ENCODE data around the gene KCNQ1. TPM values are rescaled to one million over a fixed set of nuclear protein-coding genes. Genes with fewer than 3 reads are reported as not detected.

KCNQ1 gene
- total and polyA plus RNA-seq, 2 experiments from 2014 or later = not detected

GRCh38 chr11:2694995-2695939 lies 250.5 kb downstream of the KCNQ1 start:
- H3K27me3 ChIP-seq (replicated peaks; ENCODE audit: insufficient read depth) = no peaks in the 10 kb centered on the region
- H3K27ac ChIP-seq = no peak overlapping the region
- H3K9me2 ChIP-seq (ENCODE audit: insufficient read depth) = no peaks in the 10 kb centered on the region
- H4K20me1 ChIP-seq (ENCODE audit: insufficient read depth) = peaks cover 40% of the 10 kb centered on the region
- no peak overlapping the region for H3K9ac ChIP-seq
- peaks cover 95% of the 10 kb centered on the region for H3K79me2 ChIP-seq (ENCODE audit: insufficient read depth)
- H3K9me3 ChIP-seq (ENCODE audit: low read depth) = no peaks in the 10 kb centered on the region
- H3F3A ChIP-seq (ENCODE audit: insufficient read depth) = no peaks in the 10 kb centered on the region
- H3K4me3 ChIP-seq = no peak overlapping the region
- DNase-seq = no peak
- H2AFZ ChIP-seq = no peak overlapping the region
- no peaks in the 10 kb centered on the region for H3K36me3 ChIP-seq (ENCODE audit: low read depth)
- in situ Hi-C loops (cut with MboI) = no loop called here
- no peak for TF ChIP-seq EZH2 (IDR thresholded peaks at IDR 0.05; ENCODE audit: insufficient read depth, poor library complexity, severe bottlenecking)
- no peak for TF ChIP-seq EZH2phosphoT487 (IDR thresholded peaks at IDR 0.05; ENCODE audit: insufficient read depth, low read depth)
- WGBS, 2 experiments (ENCODE audit: low coverage in 1 of 2, low lambda C conversion rate in 2 of 2, missing lambda C conversion rate in 2 of 2) = 67 to 68% methylated on average over 9 of the region's 9 CpGs
- H3K4me1 ChIP-seq (ENCODE audit: insufficient read depth) = peaks cover 19% of the 10 kb centered on the region
- H3K4me2 ChIP-seq (ENCODE audit: unreplicated experiment) = no peak overlapping the region

GRCh38 chr11:2696455-2696854 lies 251.6 kb downstream of the KCNQ1 start:
- peaks cover 22% of the 10 kb centered on the region for H3K4me1 ChIP-seq (ENCODE audit: insufficient read depth)
- no peak overlapping the region for H3K27ac ChIP-seq
- no peaks in the 10 kb centered on the region for H3K9me3 ChIP-seq (ENCODE audit: low read depth)
- no peaks in the 10 kb centered on the region for H3K27me3 ChIP-seq (replicated peaks; ENCODE audit: insufficient read depth)
- H3F3A ChIP-seq (ENCODE audit: insufficient read depth) = no peaks in the 10 kb centered on the region
- TF ChIP-seq EZH2phosphoT487 (IDR thresholded peaks at IDR 0.05; ENCODE audit: insufficient read depth, low read depth) (no peak), EZH2 (IDR thresholded peaks at IDR 0.05; ENCODE audit: insufficient read depth, poor library complexity, severe bottlenecking) (no peak)
- peaks cover 83% of the 10 kb centered on the region for H3K79me2 ChIP-seq (ENCODE audit: insufficient read depth)
- 57 to 67% methylated on average over 5 of the region's 5 CpGs for WGBS, 2 experiments (ENCODE audit: low coverage in 1 of 2, low lambda C conversion rate in 2 of 2, missing lambda C conversion rate in 2 of 2)
- in situ Hi-C loops (cut with MboI) = no loop called here
- peak; percentile 12 for DNase-seq
- H2AFZ ChIP-seq = no peak overlapping the region
- H3K9ac ChIP-seq = no peak overlapping the region
- H3K36me3 ChIP-seq (ENCODE audit: low read depth) = no peaks in the 10 kb centered on the region
- H4K20me1 ChIP-seq (ENCODE audit: insufficient read depth) = peaks cover 40% of the 10 kb centered on the region
- H3K9me2 ChIP-seq (ENCODE audit: insufficient read depth) = no peaks in the 10 kb centered on the region
- peak overlapping the region; percentile 95 for H3K4me3 ChIP-seq
- peak overlapping the region; percentile 85 for H3K4me2 ChIP-seq (ENCODE audit: unreplicated experiment)

DNA sequence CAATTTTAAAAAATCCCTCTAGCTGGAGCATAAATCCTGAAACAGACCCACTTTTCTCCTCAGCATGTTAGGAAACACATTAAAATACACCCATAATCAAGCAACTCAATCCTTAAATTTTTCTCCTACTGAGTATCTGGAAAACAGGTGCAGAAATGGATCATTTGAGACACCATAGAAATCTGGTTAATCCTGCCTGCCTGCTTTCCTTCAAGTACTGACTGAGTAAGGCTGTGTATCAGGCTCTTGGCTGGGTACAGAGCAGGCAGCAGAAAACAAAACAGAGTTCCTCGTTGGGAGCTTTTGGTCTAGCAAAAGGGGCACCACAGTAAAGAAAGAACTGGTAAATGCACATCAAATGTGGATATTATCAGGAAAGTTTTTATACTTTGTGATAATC lies 253.1 kb downstream of the KCNQ1 start:
- no peaks in the 10 kb centered on the region for H3F3A ChIP-seq (ENCODE audit: insufficient read depth)
- H3K9me3 ChIP-seq (ENCODE audit: low read depth) = no peaks in the 10 kb centered on the region
- peak overlapping the region; percentile 95 for H3K4me3 ChIP-seq
- peaks cover 34% of the 10 kb centered on the region; the same call in 1 of the 2 replicates for H4K20me1 ChIP-seq (ENCODE audit: insufficient read depth)
- no peaks in the 10 kb centered on the region for H3K9me2 ChIP-seq (ENCODE audit: insufficient read depth)
- H3K9ac ChIP-seq = peak overlapping the region; percentile 99
- H3K36me3 ChIP-seq (ENCODE audit: low read depth) = no peaks in the 10 kb centered on the region
- TF ChIP-seq EZH2 (IDR thresholded peaks at IDR 0.05; ENCODE audit: insufficient read depth, poor library complexity, severe bottlenecking) (no peak), EZH2phosphoT487 (IDR thresholded peaks at IDR 0.05; ENCODE audit: insufficient read depth, low read depth) (no peak)
- peaks cover 69% of the 10 kb centered on the region for H3K79me2 ChIP-seq (ENCODE audit: insufficient read depth)
- no peak overlapping the region for H2AFZ ChIP-seq
- peak; percentile 35 for DNase-seq
- peaks cover 22% of the 10 kb centered on the region for H3K4me1 ChIP-seq (ENCODE audit: insufficient read depth)
- no peak overlapping the region for H3K27ac ChIP-seq
- in situ Hi-C loops (cut with MboI) = no loop called here
- H3K4me2 ChIP-seq (ENCODE audit: unreplicated experiment) = peak overlapping the region; percentile 85
- H3K27me3 ChIP-seq (replicated peaks; ENCODE audit: insufficient read depth) = no peaks in the 10 kb centered on the region
- 36 to 37% methylated on average over 1 of the region's 1 CpG for WGBS, 2 experiments (ENCODE audit: low coverage in 1 of 2, low lambda C conversion rate in 2 of 2, missing lambda C conversion rate in 2 of 2)

GRCh38 chr11:2698386-2699184 lies 253.8 kb downstream of the KCNQ1 start:
- peak; percentile 58 for DNase-seq
- Histone ChIP-seq H4K20me1 (ENCODE audit: insufficient read depth) (peaks cover 27% of the 10 kb centered on the region; the same call in 1 of the 2 replicates), H3K9me2 (ENCODE audit: insufficient read depth) (no peaks in the 10 kb centered on the region), H3K27ac (no peak overlapping the region; the same call in 1 of the 2 replicates), H3K4me3 (peak overlapping the region; percentile 95), H3K79me2 (ENCODE audit: insufficient read depth) (peaks cover 61% of the 10 kb centered on the region), H3K36me3 (ENCODE audit: low read depth) (no peaks in the 10 kb centered on the region), H3K9ac (peak overlapping the region; percentile 99), H3K27me3 (replicated peaks; ENCODE audit: insufficient read depth) (no peaks in the 10 kb centered on the region), H3K4me1 (ENCODE audit: insufficient read depth) (peaks cover 22% of the 10 kb centered on the region), H3K4me2 (ENCODE audit: unreplicated experiment) (peak overlapping the region; percentile 85), H2AFZ (no peak overlapping the region), H3K9me3 (ENCODE audit: low read depth) (no peaks in the 10 kb centered on the region), H3F3A (ENCODE audit: insufficient read depth) (no peaks in the 10 kb centered on the region)
- WGBS, 2 experiments (ENCODE audit: low coverage in 1 of 2, low lambda C conversion rate in 2 of 2, missing lambda C conversion rate in 2 of 2) = 41 to 53% methylated on average over 20 of the region's 20 CpGs
- in situ Hi-C loops (cut with MboI) = no loop called here
- TF ChIP-seq EZH2phosphoT487 (IDR thresholded peaks at IDR 0.05; ENCODE audit: insufficient read depth, low read depth) (no peak), EZH2 (IDR thresholded peaks at IDR 0.05; ENCODE audit: insufficient read depth, poor library complexity, severe bottlenecking) (no peak)
